GM23248 (cell line): ENCODE measurements around the gene INPP5A. TPM values are rescaled to one million over a fixed set of nuclear protein-coding genes. Genes with fewer than 3 reads are reported as not detected.

Experiments
- DNase-seq: peaks from one replicate; pipeline ENCODE4 v3.0.0-alpha.2; 2015
- H2AFZ ChIP-seq: fragments of 200-600 bp; sonication (generic); 2 replicates; pipeline ENCODE4 v1.6.1; 2016; ENCODE audit warnings: antibody characterized with exemption
- H3F3A ChIP-seq: fragments of 200-600 bp; sonication (generic); 2 replicates; pipeline ENCODE4 v1.6.1; 2016; ENCODE audit warnings: mild to moderate bottlenecking, antibody characterized with exemption, mixed run types; ENCODE audit not compliant: insufficient read depth
- H3K27ac ChIP-seq: fragments of 200-600 bp; sonication (generic); 2 replicates; pipeline ENCODE4 v1.5.1; 2016; ENCODE audit warnings: mild to moderate bottlenecking
- H3K27me3 ChIP-seq: fragments of 200-600 bp; sonication (generic); replicated peaks from 2 replicates; pipeline ENCODE4 v1.6.1; 2016; ENCODE audit warnings: mild to moderate bottlenecking; ENCODE audit not compliant: insufficient read depth
- H3K36me3 ChIP-seq: fragments of 200-600 bp; sonication (generic); 2 replicates; pipeline ENCODE4 v1.6.1; 2016; ENCODE audit warnings: low read depth, mild to moderate bottlenecking
- H3K4me1 ChIP-seq: fragments of 200-600 bp; sonication (generic); 2 replicates; pipeline ENCODE4 v1.6.1; 2016; ENCODE audit warnings: mild to moderate bottlenecking; ENCODE audit not compliant: insufficient read depth
- H3K4me2 ChIP-seq: fragments of 200-600 bp; sonication (generic); one replicate; pipeline ENCODE4 v1.6.1; 2016; ENCODE audit warnings: mild to moderate bottlenecking; ENCODE audit not compliant: unreplicated experiment
- H3K4me3 ChIP-seq: fragments of 200-600 bp; sonication (generic); 2 replicates; pipeline ENCODE4 v1.5.1; 2016; ENCODE audit warnings: mild to moderate bottlenecking
- H3K79me2 ChIP-seq: fragments of 200-600 bp; sonication (generic); 2 replicates; pipeline ENCODE4 v1.6.1; 2016; ENCODE audit warnings: mild to moderate bottlenecking; ENCODE audit not compliant: insufficient read depth
- H3K9ac ChIP-seq: fragments of 200-600 bp; sonication (generic); 2 replicates; pipeline ENCODE4 v1.6.1; 2016; ENCODE audit warnings: mild to moderate bottlenecking
- H3K9me2 ChIP-seq: fragments of 200-600 bp; sonication (generic); 2 replicates; pipeline ENCODE4 v1.6.1; 2016; ENCODE audit warnings: mixed run types, mild to moderate bottlenecking, moderate library complexity; ENCODE audit not compliant: insufficient read depth
- H3K9me3 ChIP-seq: fragments of 200-600 bp; sonication (generic); one replicate; pipeline ENCODE4 v1.6.1; 2017; ENCODE audit warnings: low read depth
- H4K20me1 ChIP-seq: fragments of 200-600 bp; sonication (generic); 2 replicates; pipeline ENCODE4 v1.6.0; 2016; ENCODE audit not compliant: insufficient read depth
- EZH2 ChIP-seq: fragments of 200-600 bp; sonication (generic); IDR thresholded peaks from 2 replicates; pipeline ENCODE4 v1.6.1; 2018; ENCODE audit warnings: antibody characterized with exemption, mild to moderate bottlenecking; ENCODE audit not compliant: insufficient read depth, poor library complexity, severe bottlenecking
- EZH2phosphoT487 ChIP-seq: fragments of 200-600 bp; sonication (generic); IDR thresholded peaks from 2 replicates; pipeline ENCODE4 v1.6.1; 2018; ENCODE audit warnings: antibody characterized with exemption, moderate library complexity, mild to moderate bottlenecking, low read depth; ENCODE audit not compliant: insufficient read depth
- WGBS, 2 experiments: methylation state at CpG; one replicate each; pipeline ENCODE4 v1.1.6; 2015 to 2017; ENCODE audit warnings: low lambda C conversion rate in 2 of 2, low coverage in 1 of 2; ENCODE audit errors: missing lambda C conversion rate in 2 of 2; 5-methylcytosine and 5-hydroxymethylcytosine counted together
- in situ Hi-C: fragments of 300-500 bp; cut with MboI; formaldehyde crosslinking; loops from 2 replicates; pipeline ENCODE4 v1.15.0; 2020
- polyA plus RNA-seq: library from polyadenylated mRNA; unstranded; fragments of >200 nt; fragmentation: Nextera tagmentation; extraction: Ambion mirVana; gene quantifications from 2 replicates; pipeline ENCODE4 v1.2.1, GENCODE V29; 2016
- total RNA-seq: library from RNA; depleted of rRNA; stranded (reverse); fragments of >200 nt; shearing (Covaris generic); gene quantifications from 2 replicates; pipeline ENCODE4 v1.2.3, GENCODE V29; 2014

Gene INPP5A
- total and polyA plus RNA-seq, 2 experiments from 2014 or later, result 2.3 to 35.2 TPM

GRCh38 chr10:132612571-132613504, 75.3 kb downstream of the INPP5A start:
- TF ChIP-seq EZH2 (no peak), EZH2phosphoT487 (no peak)
- WGBS, 2 experiments, result 82 to 87% methylated on average over 20 to 25 of the region's 27 CpGs
- H4K20me1 ChIP-seq, result no peaks in the 10 kb centered on the region

GRCh38 chr10:132613566-132614348, 76.2 kb downstream of the INPP5A start:
- Histone ChIP-seq H3K4me1 (no peaks in the 10 kb centered on the region), H3K9me2 (no peaks in the 10 kb centered on the region), H3K9ac (no peak overlapping the region), H3F3A (no peaks in the 10 kb centered on the region), H3K4me2 (no peak overlapping the region), H4K20me1 (no peaks in the 10 kb centered on the region), H3K27ac (no peak overlapping the region), H3K9me3 (no peaks in the 10 kb centered on the region), H2AFZ (no peak overlapping the region), H3K27me3 (no peaks in the 10 kb centered on the region), H3K4me3 (no peak overlapping the region), H3K79me2 (no peaks in the 10 kb centered on the region; the same call in 1 of the 2 replicates), H3K36me3 (no peaks in the 10 kb centered on the region)
- TF ChIP-seq EZH2phosphoT487 (no peak), EZH2 (no peak)
- in situ Hi-C loops, result no loop called here
- no peak for DNase-seq
- 89% methylated on average over 22 of the region's 22 CpGs for WGBS, 2 experiments

More at GRCh38 chr10:132612571-132613504, 75.3 kb downstream of the INPP5A start:
- Histone ChIP-seq H3K27me3 (no peaks in the 10 kb centered on the region), H3K79me2 (no peaks in the 10 kb centered on the region), H3K36me3 (no peaks in the 10 kb centered on the region), H3K27ac (no peak overlapping the region), H3K9me3 (no peaks in the 10 kb centered on the region), H2AFZ (no peak overlapping the region), H3K9me2 (no peaks in the 10 kb centered on the region), H3K9ac (no peak overlapping the region), H3K4me1 (no peaks in the 10 kb centered on the region), H3F3A (no peaks in the 10 kb centered on the region), H3K4me3 (no peak overlapping the region), H3K4me2 (no peak overlapping the region)
- DNase-seq, result no peak
- in situ Hi-C loops, result no loop called here

GRCh38 chr10:132614431-132615340, 77.1 kb downstream of the INPP5A start:
- no peak for DNase-seq
- Histone ChIP-seq H3K9me2 (no peaks in the 10 kb centered on the region), H4K20me1 (no peaks in the 10 kb centered on the region), H3K4me2 (no peak overlapping the region), H3K79me2 (no peaks in the 10 kb centered on the region; the same call in 1 of the 2 replicates), H3K9ac (no peak overlapping the region), H3K27ac (no peak overlapping the region), H3K36me3 (no peaks in the 10 kb centered on the region), H3K4me1 (no peaks in the 10 kb centered on the region), H3K9me3 (no peaks in the 10 kb centered on the region), H3K27me3 (no peaks in the 10 kb centered on the region), H3K4me3 (no peak overlapping the region), H2AFZ (no peak overlapping the region), H3F3A (no peaks in the 10 kb centered on the region)
- TF ChIP-seq EZH2phosphoT487 (no peak), EZH2 (no peak)
- 96 to 99% methylated on average over 27 to 32 of the region's 32 CpGs for WGBS, 2 experiments
- in situ Hi-C loops, result no loop called here
